Astrocyte (in vitro differentiated cells and primary cell): Measurements from ENCODE around the gene PRF1. TPM values are rescaled to one million over a fixed set of nuclear protein-coding genes. Genes with fewer than 3 reads are reported as not detected.

Experiments used
- DNase-seq: peaks from one replicate; pipeline ENCODE4 v3.0.0-alpha.2; 2010; ENCODE audit warnings: low read depth
- FAIRE-seq: peaks from 2 replicates; lab custom pipeline; 2011; peaks lifted over from hg19 to GRCh38; lab: Jason Lieb, UNC
- H2AFZ ChIP-seq: 2 replicates; pipeline ENCODE4 v1.6.0; 2012; ENCODE audit warnings: low read depth, low read length, inconsistent platforms
- H3K27ac ChIP-seq: 2 replicates; pipeline ENCODE4 v1.5.1; 2011; ENCODE audit warnings: low read depth, low read length, inconsistent platforms
- H3K27me3 ChIP-seq: 2 replicates; pipeline ENCODE4 v1.6.0; 2011; ENCODE audit warnings: low read length, inconsistent platforms; ENCODE audit not compliant: insufficient read depth
- H3K36me3 ChIP-seq: 2 replicates; pipeline ENCODE4 v1.5.1; 2011; ENCODE audit warnings: low read length, inconsistent platforms; ENCODE audit not compliant: insufficient read depth
- H3K4me1 ChIP-seq: 2 replicates; pipeline ENCODE4 v1.5.1; 2011; ENCODE audit warnings: low read length, inconsistent platforms; ENCODE audit not compliant: insufficient read depth
- H3K4me2 ChIP-seq: 2 replicates; pipeline ENCODE4 v1.6.0; 2012; ENCODE audit warnings: low read length, inconsistent platforms
- H3K4me3 ChIP-seq: 2 replicates; pipeline ENCODE4 v1.5.1; 2011; ENCODE audit warnings: low read depth, mild to moderate bottlenecking, low read length, inconsistent platforms; ENCODE audit not compliant: insufficient read depth
- H3K79me2 ChIP-seq: 2 replicates; pipeline ENCODE4 v1.6.0; 2012; ENCODE audit warnings: mild to moderate bottlenecking, low read length, inconsistent platforms; ENCODE audit not compliant: insufficient read depth
- H3K9ac ChIP-seq: 2 replicates; pipeline ENCODE4 v1.6.0; 2012; ENCODE audit warnings: mild to moderate bottlenecking, low read length, inconsistent platforms
- H3K9me3 ChIP-seq: 2 replicates; pipeline ENCODE4 v1.5.1; 2012; ENCODE audit warnings: low read depth, mild to moderate bottlenecking, low read length, inconsistent platforms; ENCODE audit not compliant: insufficient read depth
- H4K20me1 ChIP-seq: 2 replicates; pipeline ENCODE4 v1.6.0; 2012; ENCODE audit warnings: low read length, inconsistent platforms; ENCODE audit not compliant: insufficient read depth
- H3K27ac Mint-ChIP-seq: one replicate; pipeline ENCODE4 v1.8.0; 2021; ENCODE audit warnings: mild to moderate bottlenecking, mixed read lengths; ENCODE audit not compliant: unreplicated experiment
- H3K27me3 Mint-ChIP-seq: one replicate; pipeline ENCODE4 v1.8.0; 2021; ENCODE audit warnings: low read depth, mixed read lengths; ENCODE audit not compliant: unreplicated experiment
- H3K36me3 Mint-ChIP-seq: one replicate; pipeline ENCODE4 v1.8.0; 2021; ENCODE audit warnings: low read depth, mixed read lengths; ENCODE audit not compliant: unreplicated experiment
- H3K4me1 Mint-ChIP-seq: one replicate; pipeline ENCODE4 v1.8.0; 2021; ENCODE audit warnings: low read depth, mixed read lengths; ENCODE audit not compliant: unreplicated experiment
- H3K4me3 Mint-ChIP-seq: one replicate; pipeline ENCODE4 v1.8.0; 2021; ENCODE audit warnings: mild to moderate bottlenecking, moderate library complexity, mixed read lengths; ENCODE audit not compliant: unreplicated experiment
- H3K9me3 Mint-ChIP-seq: one replicate; pipeline ENCODE4 v1.8.0; 2021; ENCODE audit warnings: mild to moderate bottlenecking, mixed read lengths; ENCODE audit not compliant: unreplicated experiment
- CTCF ChIP-seq: IDR thresholded peaks from 2 replicates; pipeline ENCODE4 v1.5.1; 2011; ENCODE audit warnings: low read depth, mild to moderate bottlenecking, inconsistent platforms, low read length, moderate library complexity; ENCODE audit not compliant: insufficient read depth
- EZH2 ChIP-seq: IDR thresholded peaks from 2 replicates; pipeline ENCODE4 v1.6.1; 2012; ENCODE audit warnings: mild to moderate bottlenecking, low read length, inconsistent platforms; ENCODE audit not compliant: insufficient read depth
- total RNA-seq: library from RNA; stranded (reverse); gene quantifications from 2 replicates; pipeline ENCODE4 v1.2.1, GENCODE V29; 2021

The PRF1 gene
- total RNA-seq, 1 donor from 2014 or later = 0.16 TPM

- H3K4me3 Mint-ChIP-seq = no peak overlapping the region
- peaks cover 33% of the 10 kb centered on the region for H3K4me1 Mint-ChIP-seq
- H3K27ac Mint-ChIP-seq = peak overlapping the region; percentile 34
- H3K27me3 ChIP-seq = no peaks in the 10 kb centered on the region
- H3K4me1 ChIP-seq = peaks cover 33% of the 10 kb centered on the region
- FAIRE-seq (no peak), DNase-seq (peak; percentile 73)
- H3K36me3 Mint-ChIP-seq = no peaks in the 10 kb centered on the region
- H3K27ac ChIP-seq = peak overlapping the region; percentile 57
- no peaks in the 10 kb centered on the region for H4K20me1 ChIP-seq
- no peak for TF ChIP-seq EZH2
- H3K27me3 Mint-ChIP-seq = peaks cover 16% of the 10 kb centered on the region
- peak overlapping the region; percentile 50 for H3K4me2 ChIP-seq
- no peaks in the 10 kb centered on the region for H3K79me2 ChIP-seq
- H3K9me3 Mint-ChIP-seq = no peaks in the 10 kb centered on the region
- no peak overlapping the region for H3K4me3 ChIP-seq
- no peaks in the 10 kb centered on the region for H3K9me3 ChIP-seq
- H2AFZ ChIP-seq = no peak overlapping the region
- peak overlapping the region; percentile 36 for H3K9ac ChIP-seq
- no peaks in the 10 kb centered on the region for H3K36me3 ChIP-seq
Measured at GRCh38 chr10:70575874-70576802, 26.4 kb downstream of the PRF1 start.

- no peaks in the 10 kb centered on the region for H3K9me3 Mint-ChIP-seq
- H3K36me3 Mint-ChIP-seq = no peaks in the 10 kb centered on the region
- H3K27ac Mint-ChIP-seq = no peak overlapping the region
- Histone ChIP-seq H3K27me3 (no peaks in the 10 kb centered on the region), H3K4me3 (no peak overlapping the region), H3K4me2 (peak overlapping the region; percentile 50), H4K20me1 (no peaks in the 10 kb centered on the region), H3K4me1 (peaks cover 33% of the 10 kb centered on the region), H3K9me3 (no peaks in the 10 kb centered on the region), H2AFZ (no peak overlapping the region), H3K79me2 (no peaks in the 10 kb centered on the region), H3K36me3 (no peaks in the 10 kb centered on the region), H3K9ac (no peak overlapping the region), H3K27ac (peak overlapping the region; percentile 16)
- no peak for TF ChIP-seq CTCF
- no peak for TF ChIP-seq EZH2
- DNase-seq = peak; percentile 29
- H3K4me1 Mint-ChIP-seq = peaks cover 33% of the 10 kb centered on the region
- no peak for FAIRE-seq
- no peak overlapping the region for H3K4me3 Mint-ChIP-seq
- H3K27me3 Mint-ChIP-seq = peaks cover 19% of the 10 kb centered on the region
Measured at GRCh38 chr10:70575486-70575873, 27.1 kb downstream of the PRF1 start.

DNA sequence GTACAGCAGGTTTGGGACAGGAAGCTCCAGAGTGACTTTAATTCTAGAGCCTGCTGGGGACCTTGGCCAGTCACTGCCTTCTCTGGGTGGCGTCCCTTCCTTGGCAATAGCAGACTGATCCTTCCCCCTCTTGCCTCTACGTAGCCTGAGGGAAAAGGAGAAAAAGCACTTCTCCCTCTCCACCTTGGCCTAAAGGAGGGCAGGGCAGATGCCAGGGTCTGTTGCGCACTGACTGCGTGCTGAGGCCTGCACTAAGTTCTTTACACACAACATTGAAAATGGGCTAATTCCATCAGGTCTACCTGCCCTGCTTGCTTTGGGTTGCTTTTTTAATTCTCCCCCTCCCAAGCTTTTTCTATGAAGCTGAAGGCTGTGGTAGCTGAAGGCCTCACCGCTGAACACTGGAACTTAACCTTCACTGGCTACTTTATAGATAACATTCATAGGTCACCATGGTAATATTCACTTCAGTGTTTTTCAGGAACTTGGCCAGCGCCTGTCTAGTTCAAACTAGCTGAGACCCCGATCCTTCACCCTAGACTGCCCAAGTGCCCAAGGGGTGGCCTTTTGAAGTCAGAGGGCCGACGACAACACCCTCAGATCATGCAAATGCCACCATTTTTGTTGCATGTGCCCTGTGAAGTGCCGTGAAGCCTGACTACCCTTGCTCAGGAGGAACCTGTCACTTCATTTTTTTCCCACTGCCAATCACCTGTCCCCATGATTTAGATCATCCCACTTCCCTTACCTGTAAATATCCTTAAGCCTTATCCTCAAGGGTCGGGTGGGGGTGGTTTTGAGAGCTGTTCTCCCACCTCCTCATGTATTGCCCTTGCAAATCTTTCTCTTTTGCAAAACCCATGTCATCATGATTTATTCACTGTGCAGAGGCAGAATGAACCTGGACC is 28.7 kb downstream of the PRF1 start:
- H3K4me2 ChIP-seq = no peak overlapping the region
- no peak overlapping the region for H3K4me3 Mint-ChIP-seq
- no peak overlapping the region for H2AFZ ChIP-seq
- FAIRE-seq (no peak), DNase-seq (no peak)
- H3K36me3 Mint-ChIP-seq = no peaks in the 10 kb centered on the region
- no peak overlapping the region for H3K4me3 ChIP-seq
- no peaks in the 10 kb centered on the region for H3K36me3 ChIP-seq
- H3K9me3 Mint-ChIP-seq = no peaks in the 10 kb centered on the region
- H3K9ac ChIP-seq = no peak overlapping the region
- peaks cover 26% of the 10 kb centered on the region for H3K4me1 ChIP-seq
- peaks cover 24% of the 10 kb centered on the region for H3K4me1 Mint-ChIP-seq
- no peak overlapping the region for H3K27ac Mint-ChIP-seq
- H4K20me1 ChIP-seq = no peaks in the 10 kb centered on the region
- TF ChIP-seq CTCF (no peak), EZH2 (no peak)
- H3K27me3 Mint-ChIP-seq = peaks cover 25% of the 10 kb centered on the region
- no peak overlapping the region for H3K27ac ChIP-seq
- no peaks in the 10 kb centered on the region for H3K79me2 ChIP-seq
- no peaks in the 10 kb centered on the region for H3K9me3 ChIP-seq
- H3K27me3 ChIP-seq = no peaks in the 10 kb centered on the region
